PC-3 (cell line): ENCODE measurements around the gene ZPBP. TPM values are rescaled to one million over a fixed set of nuclear protein-coding genes. Genes with fewer than 3 reads are reported as not detected.

Source experiments
- ATAC-seq: fragments of 200-7000 bp; cut with Tn5 transposase; 2 replicates; pipeline ENCODE4 v1.9.1; 2020; ENCODE audit warnings: mild to moderate bottlenecking, moderate library complexity
- BruUV-seq: library from RNA; stranded (reverse); fragments of 400-500 nt; replicated peaks from 2 replicates; lab custom pipeline; 2021; lab: Mats Ljungman, UMichigan
- CTCF ChIA-PET: fragments of 300-600 bp; sonication (Branson Sonifier 250); formaldehyde crosslinking; loops from one replicate; lab custom pipeline; 2022; ENCODE audit warnings: antibody characterized with exemption; lab: Charles Lee
- POLR2A ChIA-PET: fragments of 300-600 bp; sonication (Branson Sonifier 250); formaldehyde crosslinking; loops from one replicate; lab custom pipeline; 2022; ENCODE audit warnings: antibody characterized with exemption; ENCODE audit not compliant: unreplicated experiment; lab: Charles Lee
- DNase-seq: peaks from one replicate; pipeline ENCODE4 v3.0.0-alpha.2; 2015
- H2AFZ ChIP-seq: fragments of 300-600 bp; sonication (generic); 2 replicates; pipeline ENCODE4 v1.6.0; 2016; ENCODE audit warnings: antibody characterized with exemption, low read length
- H3F3A ChIP-seq: fragments of 300-600 bp; sonication (generic); one replicate; pipeline ENCODE4 v1.6.0; 2017; ENCODE audit warnings: antibody characterized with exemption, low read length, control low read depth, mild to moderate bottlenecking; ENCODE audit not compliant: unreplicated experiment
- H3K27ac ChIP-seq: fragments of 300-600 bp; sonication (generic); 2 replicates; pipeline ENCODE4 v1.5.1; 2016; ENCODE audit warnings: mild to moderate bottlenecking, low read length
- H3K27me3 ChIP-seq: fragments of 300-600 bp; sonication (generic); 2 replicates; pipeline ENCODE4 v1.6.1; 2016; ENCODE audit warnings: low read length, mixed read lengths
- H3K36me3 ChIP-seq: fragments of 300-600 bp; sonication (generic); 2 replicates; pipeline ENCODE4 v1.6.1; 2016; ENCODE audit warnings: low read depth, mixed run types, low read length, mixed read lengths
- H3K4me1 ChIP-seq: fragments of 300-600 bp; sonication (generic); 2 replicates; pipeline ENCODE4 v1.5.1; 2016; ENCODE audit warnings: low read length; ENCODE audit not compliant: insufficient read depth
- H3K4me2 ChIP-seq: fragments of 300-600 bp; sonication (generic); 2 replicates; pipeline ENCODE4 v1.6.0; 2016; ENCODE audit warnings: low read length
- H3K4me3 ChIP-seq: fragments of 300-600 bp; sonication (generic); 2 replicates; pipeline ENCODE4 v1.5.1; 2016; ENCODE audit warnings: mild to moderate bottlenecking, low read length, mixed read lengths
- H3K79me2 ChIP-seq: fragments of 300-600 bp; sonication (generic); 2 replicates; pipeline ENCODE4 v1.6.1; 2017; ENCODE audit warnings: low read length, mixed read lengths
- H3K9ac ChIP-seq: fragments of 300-600 bp; sonication (generic); 2 replicates; pipeline ENCODE4 v1.6.0; 2016; ENCODE audit warnings: mild to moderate bottlenecking, low read length
- H3K9me2 ChIP-seq: fragments of 300-600 bp; sonication (generic); replicated peaks from 2 replicates; pipeline ENCODE4 v1.6.1; 2016; ENCODE audit warnings: mixed run types, low read length, mixed read lengths
- H3K9me3 ChIP-seq: fragments of 300-600 bp; sonication (generic); 2 replicates; pipeline ENCODE4 v1.6.1; 2016; ENCODE audit warnings: low read length, mixed read lengths
- H4K20me1 ChIP-seq: fragments of 300-600 bp; sonication (generic); 2 replicates; pipeline ENCODE4 v1.6.1; 2016; ENCODE audit warnings: low read length, mixed read lengths
- CTCF ChIP-seq: fragments of 300-600 bp; sonication (generic); conservative IDR thresholded peaks from 2 replicates; pipeline ENCODE4 v1.5.1; 2017; ENCODE audit warnings: antibody characterized with exemption, low read depth, mild to moderate bottlenecking, low read length
- EZH2 ChIP-seq: fragments of 300-600 bp; sonication (generic); IDR thresholded peaks from one replicate; pipeline ENCODE4 v1.6.1; 2017; ENCODE audit warnings: antibody characterized with exemption, mild to moderate bottlenecking, low read length; ENCODE audit not compliant: unreplicated experiment
- EZH2phosphoT487 ChIP-seq: fragments of 300-600 bp; sonication (generic); IDR thresholded peaks from 2 replicates; pipeline ENCODE4 v1.6.1; 2018; ENCODE audit warnings: mild to moderate bottlenecking, antibody characterized with exemption, low read length, borderline replicate concordance
- intact Hi-C: fragments of 100-400 bp; cut with micrococcal nuclease; formaldehyde crosslinking; loops from 2 replicates; pipeline ENCODE4 v1.9.0; 2023
- total RNA-seq: library from RNA; depleted of rRNA; stranded (reverse); fragments of >200 nt; gene quantifications from 2 replicates; pipeline ENCODE4 v1.2.3, GENCODE V29; 2014

Gene ZPBP
- total RNA-seq, 1 experiment from 2014 or later: not detected

GRCh38 chr7:49986191-49986590, 106.9 kb downstream of the ZPBP start:
- CTCF ChIA-PET: no interaction called here
- POLR2A ChIA-PET: no interaction called here
- no peaks in the 10 kb centered on the region for H4K20me1 ChIP-seq

GRCh38 chr7:49980465-49980864, 112.6 kb downstream of the ZPBP start:
- Histone ChIP-seq H3F3A (no peaks in the 10 kb centered on the region), H3K4me1 (no peaks in the 10 kb centered on the region), H3K4me3 (no peak overlapping the region), H3K27me3 (peaks cover 8% of the 10 kb centered on the region; the same call in 1 of the 2 replicates), H3K9me3 (no peaks in the 10 kb centered on the region), H3K27ac (no peak overlapping the region), H3K36me3 (no peaks in the 10 kb centered on the region), H3K9me2 (no peaks in the 10 kb centered on the region), H3K4me2 (no peak overlapping the region), H3K79me2 (no peaks in the 10 kb centered on the region), H2AFZ (no peak overlapping the region), H3K9ac (no peak overlapping the region), H4K20me1 (no peaks in the 10 kb centered on the region)
- CTCF ChIA-PET: no interaction called here
- intact Hi-C loops: no loop called here
- TF ChIP-seq CTCF: no peak
- TF ChIP-seq EZH2: no peak
- TF ChIP-seq EZH2phosphoT487: no peak
- ATAC-seq: no peak
- no TSS peak for BruUV-seq
- POLR2A ChIA-PET: no interaction called here
- no peak for DNase-seq

More at GRCh38 chr7:49986191-49986590, 106.9 kb downstream of the ZPBP start:
- H3F3A ChIP-seq: no peaks in the 10 kb centered on the region
- no peak overlapping the region for H3K9ac ChIP-seq
- DNase-seq (no peak), ATAC-seq (no peak)
- no peaks in the 10 kb centered on the region for H3K27me3 ChIP-seq
- no peaks in the 10 kb centered on the region for H3K9me3 ChIP-seq
- no peaks in the 10 kb centered on the region for H3K9me2 ChIP-seq
- TF ChIP-seq CTCF (no peak), EZH2phosphoT487 (no peak), EZH2 (no peak)
- intact Hi-C loops: no loop called here
- no peak overlapping the region for H3K27ac ChIP-seq
- BruUV-seq: no TSS peak
- H3K4me1 ChIP-seq: no peaks in the 10 kb centered on the region
- no peaks in the 10 kb centered on the region for H3K36me3 ChIP-seq
- H3K79me2 ChIP-seq: no peaks in the 10 kb centered on the region
- no peak overlapping the region for H2AFZ ChIP-seq
- H3K4me3 ChIP-seq: no peak overlapping the region
- H3K4me2 ChIP-seq: no peak overlapping the region

GRCh38 chr7:49976238-49976637, 116.8 kb downstream of the ZPBP start:
- ChIA-PET CTCF (no interaction called here), POLR2A (interaction anchor here (0.6 kb wide), 1 partner anchor 12 kb away, joined by 3 read pairs; no protein-coding TSS in a partner anchor)
- no peaks in the 10 kb centered on the region for H3K79me2 ChIP-seq
- BruUV-seq: no TSS peak
- no peaks in the 10 kb centered on the region for H3K4me1 ChIP-seq
- no peaks in the 10 kb centered on the region for H3K9me2 ChIP-seq
- H3K4me2 ChIP-seq: no peak overlapping the region
- intact Hi-C loops: no loop called here
- H2AFZ ChIP-seq: no peak overlapping the region
- DNase-seq (no peak), ATAC-seq (no peak)
- no peak overlapping the region for H3K27ac ChIP-seq
- H3K9me3 ChIP-seq: no peaks in the 10 kb centered on the region
- no peaks in the 10 kb centered on the region for H4K20me1 ChIP-seq
- no peak for TF ChIP-seq EZH2
- H3K4me3 ChIP-seq: no peak overlapping the region
- peaks cover 8% of the 10 kb centered on the region; the same call in 1 of the 2 replicates for H3K27me3 ChIP-seq
- H3K36me3 ChIP-seq: no peaks in the 10 kb centered on the region
- H3F3A ChIP-seq: no peaks in the 10 kb centered on the region
- no peak overlapping the region for H3K9ac ChIP-seq
